HG02623 (cell line): ENCODE measurements around the gene TEX28.
"Not testable (repeated sequence)": the region's sequence is repeated elsewhere in the genome, so short reads cannot be mapped to it uniquely, and the experiment has no call there.

Experiments
- ATAC-seq: cut with Tn5 transposase; IDR thresholded peaks from one replicate; pipeline ENCODE4 v1.9.1; 2021; ENCODE audit warnings: moderate library complexity; ENCODE audit not compliant: unreplicated experiment

The TEX28 gene

GRCh38 chrX:154248076-154248475, 46.8 kb downstream of the TEX28 start:
- not testable (repeated sequence) for ATAC-seq

- not testable (repeated sequence) for ATAC-seq
Measured at GRCh38 chrX:154247377-154248045, 47.4 kb downstream of the TEX28 start.

- not testable (repeated sequence) for ATAC-seq
Measured at GRCh38 chrX:154239982-154240503, 54.9 kb downstream of the TEX28 start.

- ATAC-seq = not testable (repeated sequence)
Measured at GRCh38 chrX:154238939-154239559, 55.9 kb downstream of the TEX28 start.

GRCh38 chrX:154233620-154234019, 61.3 kb downstream of the TEX28 start:
- not testable (repeated sequence) for ATAC-seq

GRCh38 chrX:154231443-154231842, 63.5 kb downstream of the TEX28 start:
- ATAC-seq = not testable (repeated sequence)

- not testable (repeated sequence) for ATAC-seq
Measured at GRCh38 chrX:154226706-154227105, 68.2 kb downstream of the TEX28 start.

GRCh38 chrX:154225292-154225691, 69.6 kb downstream of the TEX28 start:
- not testable (repeated sequence) for ATAC-seq
